Stimulated activated CD4-positive, alpha-beta T cell treated with anti-CD3 and anti-CD28 coated beads, TNF-alpha, amount 100 ng/mL, for 48 hours (primary cell): Measurements from ENCODE around the gene KCNK4.

ENCODE experiments used
- DNase-seq, 3 donors: peaks; one replicate each; pipeline ENCODE4 v3.0.0-alpha.2; 2020; ENCODE audit warnings: low read depth in 3 of 3

Gene KCNK4

DNA sequence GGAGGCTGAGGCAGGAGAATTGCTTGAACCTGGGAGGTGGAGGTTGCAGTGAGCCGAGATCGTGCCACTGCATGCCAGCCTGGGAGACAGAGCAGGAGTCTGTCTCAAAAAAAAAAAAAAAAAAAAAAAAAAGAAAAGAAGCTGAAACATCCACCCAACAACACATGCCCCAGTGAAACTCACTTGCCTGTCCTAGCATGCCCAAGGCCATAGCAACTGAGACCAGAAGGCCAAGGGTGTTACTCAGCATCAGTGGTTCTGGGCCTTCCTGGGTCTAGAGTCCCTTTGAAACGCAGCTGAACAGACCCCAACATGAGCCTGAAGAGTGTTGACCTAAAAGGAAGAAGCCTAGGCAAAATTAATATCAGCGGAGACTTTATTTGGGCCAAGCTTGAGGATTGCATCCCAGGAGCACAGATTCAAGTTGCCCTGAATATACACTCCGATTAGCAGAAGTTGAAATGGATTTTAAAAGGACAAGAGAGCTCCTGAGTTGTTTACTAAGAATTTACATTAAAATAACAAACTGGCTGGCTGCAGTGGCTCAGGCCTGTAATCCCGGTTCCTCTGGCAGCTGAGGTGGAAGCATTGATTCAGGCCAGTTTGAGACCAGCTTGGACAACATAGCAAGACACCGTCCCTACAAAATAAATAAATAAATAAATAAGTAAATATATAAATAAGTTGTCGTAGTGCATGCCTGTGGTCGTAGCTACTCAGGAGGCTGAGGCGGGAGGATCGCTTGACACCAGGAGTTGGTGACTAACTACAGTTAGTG is 33.8 kb downstream of the KCNK4 start:
- DNase-seq: no peak

- DNase-seq: no peak
Observed at GRCh38 chr11:64327375-64327774, 36.3 kb downstream of the KCNK4 start.

DNA sequence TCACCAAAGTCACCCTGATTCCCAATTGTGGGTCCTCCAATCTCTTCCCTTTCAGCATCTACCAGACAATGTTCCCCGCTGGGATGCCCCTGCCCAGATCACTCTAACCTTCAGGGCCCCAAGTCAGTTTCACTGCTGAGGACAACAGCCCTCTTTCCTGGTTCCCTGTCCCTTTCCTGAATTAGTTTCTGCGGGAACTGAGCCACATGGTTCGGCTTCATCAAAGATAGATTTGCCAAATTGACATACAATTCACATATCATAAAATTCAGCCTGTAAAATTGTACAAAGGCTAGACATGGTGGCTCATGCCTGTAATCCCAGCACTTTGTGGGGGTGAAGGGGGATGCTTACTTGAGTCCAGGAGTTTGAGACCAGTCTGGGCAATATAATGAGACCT is 36.9 kb downstream of the KCNK4 start:
- no peak for DNase-seq

GRCh38 chr11:64330888-64331287 is 39.8 kb downstream of the KCNK4 start:
- no peak for DNase-seq

DNA sequence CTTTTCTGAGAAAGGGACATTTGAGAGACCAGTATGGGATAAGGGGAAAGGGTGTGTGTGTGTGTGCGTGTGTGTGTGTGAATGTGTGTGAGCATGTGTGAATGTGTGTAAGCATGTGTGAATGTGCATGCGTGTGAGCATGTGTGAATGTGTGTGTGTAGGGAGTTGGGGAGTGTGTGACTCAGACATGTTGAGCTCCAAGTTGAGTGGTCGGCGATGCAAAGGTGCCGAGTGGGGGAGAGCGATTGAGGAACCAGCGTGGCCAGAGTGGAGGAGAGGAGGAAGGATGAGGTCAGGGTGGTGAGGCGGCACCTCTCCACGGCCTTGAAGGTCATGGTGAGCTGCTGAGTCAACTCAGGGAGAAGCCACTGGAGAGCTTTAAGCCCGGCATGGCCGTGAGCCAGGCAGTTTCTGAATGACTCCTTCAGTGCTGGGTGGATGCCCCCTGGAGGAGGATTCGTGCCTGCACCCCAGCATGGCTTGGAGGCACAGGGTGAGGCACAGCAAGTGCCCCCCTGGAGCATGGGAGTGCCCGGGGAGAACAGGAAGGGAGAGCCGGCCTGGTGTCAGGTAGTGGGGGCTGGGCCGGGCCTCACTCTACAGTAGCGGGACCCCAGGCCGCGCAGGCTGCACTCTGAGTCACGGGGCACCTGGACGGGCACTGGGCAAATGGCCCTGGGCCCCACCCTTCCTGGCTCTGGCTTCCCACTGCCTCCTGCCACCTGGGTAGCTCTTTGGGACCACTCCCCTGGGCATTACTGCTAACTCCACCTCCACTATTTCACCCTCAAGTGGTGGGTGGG is 40.7 kb downstream of the KCNK4 start:
- DNase-seq: peak; percentile 64 to 72 (median 68)

DNA sequence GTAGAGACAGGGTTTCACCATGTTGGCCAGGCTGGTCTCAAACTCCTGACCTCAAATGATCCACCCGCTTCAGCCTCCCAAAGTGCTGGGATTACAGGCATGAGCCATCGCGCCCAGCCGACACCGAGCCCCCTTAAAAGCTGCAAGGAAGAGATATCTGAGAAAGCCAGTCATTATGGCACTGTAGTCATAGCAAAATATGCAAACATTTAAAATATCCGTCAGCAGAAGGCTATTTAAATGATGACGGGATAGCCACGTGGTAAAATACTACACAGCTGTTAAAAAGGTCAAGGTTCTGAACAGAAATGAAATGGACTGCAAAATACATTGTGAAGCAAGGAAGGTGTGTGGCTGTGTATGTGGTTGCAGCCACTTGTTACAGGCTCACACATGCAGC is 42.5 kb downstream of the KCNK4 start:
- no peak for DNase-seq

GRCh38 chr11:64334764-64335735 is 43.9 kb downstream of the KCNK4 start:
- DNase-seq: peak in 2 of 3 donors; percentile 40 to 67

DNA sequence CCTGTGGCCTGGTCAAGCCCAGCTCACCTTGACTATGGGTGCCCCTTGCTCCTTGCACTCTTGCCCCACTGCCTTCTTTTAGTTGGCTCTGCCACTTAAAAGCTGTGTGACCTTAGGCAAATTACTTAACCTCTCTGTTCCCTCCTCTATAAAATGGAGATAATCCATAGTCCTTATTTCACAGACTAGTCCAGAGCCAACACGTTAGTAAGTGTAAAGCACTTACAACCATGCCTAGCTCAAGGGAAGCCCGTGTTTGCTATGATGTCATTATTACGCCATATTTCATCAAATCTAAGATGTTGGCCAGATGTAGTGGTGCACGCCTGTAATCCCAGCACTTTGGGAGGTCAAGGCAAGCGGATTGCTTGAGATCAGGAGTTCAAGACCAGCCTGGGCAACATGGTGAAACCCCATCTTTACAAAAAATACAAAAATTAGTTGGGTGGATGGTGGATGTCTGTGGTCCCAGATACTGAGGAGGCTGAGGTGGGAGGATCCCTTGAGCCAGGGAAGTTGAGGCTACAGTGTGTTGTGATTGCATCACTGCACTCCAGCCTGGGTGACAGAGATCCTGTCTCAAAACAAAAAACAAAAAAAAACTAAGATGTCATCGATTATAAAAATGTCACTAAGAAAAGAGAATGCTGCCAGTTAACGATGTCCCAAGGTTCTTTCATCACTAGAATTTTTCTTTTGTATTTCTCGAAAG is 46.6 kb downstream of the KCNK4 start:
- DNase-seq: no peak

- no peak for DNase-seq
Observed at GRCh38 chr11:64338716-64339115, 47.6 kb downstream of the KCNK4 start.

- no peak for DNase-seq
Observed at GRCh38 chr11:64339286-64339685, 48.2 kb downstream of the KCNK4 start.

- DNase-seq: peak; percentile 50 to 76 (median 75)
Observed at GRCh38 chr11:64339754-64340408, 48.8 kb downstream of the KCNK4 start, which contains the start of gene CCDC88B. TSS of gene CCDC88B (plus strand) at chr11:64340204. CDS start at chr11:64340267, 63 bp downstream.

GRCh38 chr11:64340671-64341335 is 49.7 kb downstream of the KCNK4 start:
- DNase-seq: peak; percentile 66 to 80 (median 72)

- no peak for DNase-seq
Observed at GRCh38 chr11:64341429-64341828, 50.3 kb downstream of the KCNK4 start.

- DNase-seq: peak; percentile 79 to 90 (median 90)
Observed at GRCh38 chr11:64341851-64342791, 51.0 kb downstream of the KCNK4 start.

DNA sequence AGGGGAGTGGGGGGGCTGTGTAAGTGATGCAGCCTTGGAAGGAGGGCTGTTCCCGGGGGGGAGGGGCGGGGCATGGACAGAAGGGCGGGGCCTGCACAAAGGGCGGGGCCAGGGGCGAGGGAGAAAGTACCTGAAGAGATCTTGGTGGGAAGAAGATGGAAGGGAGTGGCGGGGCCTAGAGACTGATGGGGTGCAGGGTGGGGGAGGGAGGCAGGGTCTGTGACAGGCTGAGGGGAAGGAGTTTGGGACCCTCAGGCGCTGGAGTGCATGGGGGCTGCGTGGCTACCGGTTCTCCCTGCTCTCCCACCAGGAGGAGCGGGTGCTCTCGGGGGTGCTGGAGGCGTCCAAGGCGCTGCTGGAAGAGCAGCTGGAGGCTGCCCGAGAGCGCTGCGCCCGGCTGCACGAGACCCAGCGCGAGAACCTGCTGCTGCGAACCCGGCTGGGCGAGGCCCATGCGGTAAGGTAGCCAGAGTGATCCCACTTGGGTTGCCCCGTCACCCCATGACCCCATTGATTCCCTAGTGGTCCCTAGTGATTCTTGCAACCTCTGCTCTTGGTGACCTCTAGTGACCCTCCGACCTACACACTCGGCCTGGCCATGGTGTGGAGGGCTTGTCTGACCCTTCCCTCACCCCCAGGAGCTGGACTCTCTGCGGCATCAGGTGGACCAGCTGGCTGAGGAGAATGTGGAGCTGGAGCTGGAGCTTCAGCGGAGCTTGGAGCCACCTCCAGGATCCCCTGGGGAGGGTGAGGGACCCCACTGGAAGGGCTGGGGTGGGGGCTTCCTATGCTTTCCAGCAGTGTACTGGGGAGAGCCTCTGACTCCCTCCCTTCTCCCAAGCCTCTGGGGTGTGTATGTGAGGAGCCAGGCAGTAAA is 52.0 kb downstream of the KCNK4 start:
- no peak for DNase-seq

GRCh38 chr11:64343767-64344559 is 52.9 kb downstream of the KCNK4 start:
- no peak for DNase-seq

DNA sequence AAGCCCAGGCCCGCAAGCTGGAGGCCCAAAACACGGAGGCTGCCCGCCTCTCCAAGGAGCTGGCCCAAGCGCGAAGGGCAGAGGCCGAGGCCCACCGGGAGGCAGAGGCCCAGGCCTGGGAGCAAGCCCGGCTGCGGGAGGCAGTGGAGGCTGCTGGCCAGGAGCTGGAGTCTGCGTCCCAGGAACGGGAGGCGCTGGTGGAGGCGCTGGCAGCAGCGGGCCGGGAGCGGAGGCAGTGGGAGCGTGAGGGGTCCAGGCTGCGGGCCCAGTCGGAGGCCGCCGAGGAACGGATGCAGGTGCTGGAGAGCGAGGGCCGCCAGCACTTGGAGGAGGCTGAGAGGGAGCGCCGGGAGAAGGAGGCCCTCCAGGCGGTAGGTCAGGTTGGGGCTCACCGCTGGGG is 53.7 kb downstream of the KCNK4 start:
- DNase-seq: no peak
